HepG2 (cell line): ENCODE measurements around the gene DCTN3. TPM values are rescaled to one million over a fixed set of nuclear protein-coding genes. Genes with fewer than 3 reads are reported as not detected.

Experiments used
- ELF3 ChIP-seq: IDR thresholded peaks from 2 replicates; pipeline ENCODE4 v1.6.1; 2016; ENCODE audit warnings: missing genetic modification reagents, missing compliant biosample characterization
- ERF ChIP-seq: IDR thresholded peaks from 2 replicates; pipeline ENCODE4 v1.6.1; 2018; ENCODE audit warnings: missing biosample characterization, missing genetic modification reagents
- ETV5 ChIP-seq: IDR thresholded peaks from 2 replicates; pipeline ENCODE4 v1.6.1; 2018; ENCODE audit warnings: missing biosample characterization, missing genetic modification reagents, inconsistent platforms, borderline replicate concordance
- FOXJ3 ChIP-seq: sonication (generic); formaldehyde crosslinking; IDR thresholded peaks from 2 replicates; pipeline ENCODE4 v1.4.0; 2020; ENCODE audit warnings: missing genetic modification reagents, mild to moderate bottlenecking, borderline replicate concordance
- GATAD1 ChIP-seq: IDR thresholded peaks from 2 replicates; pipeline ENCODE4 v1.6.1; 2016; ENCODE audit warnings: missing genetic modification reagents, missing compliant biosample characterization
- HDAC1 ChIP-seq: sonication (generic); formaldehyde crosslinking; IDR thresholded peaks from 2 replicates; pipeline ENCODE4 v1.5.1; 2020; ENCODE audit warnings: mild to moderate bottlenecking, missing genetic modification reagents
- IRF2 ChIP-seq: IDR thresholded peaks from 2 replicates; pipeline ENCODE4 v1.6.1; 2018; ENCODE audit warnings: missing genetic modification reagents, missing compliant biosample characterization
- ISX ChIP-seq: sonication (generic); formaldehyde crosslinking; conservative IDR thresholded peaks from 2 replicates; pipeline ENCODE4 v1.5.0; 2020; ENCODE audit warnings: missing genetic modification reagents
- KAT8 ChIP-seq: IDR thresholded peaks from 2 replicates; pipeline ENCODE4 v1.6.1; 2016; ENCODE audit warnings: missing genetic modification reagents, missing compliant biosample characterization
- KDM3A ChIP-seq: IDR thresholded peaks from 2 replicates; pipeline ENCODE4 v1.6.1; 2018; ENCODE audit warnings: low read depth, missing compliant biosample characterization
- MAF1 ChIP-seq: sonication (generic); formaldehyde crosslinking; IDR thresholded peaks from 2 replicates; pipeline ENCODE4 v1.5.0; 2020; ENCODE audit warnings: missing genetic modification reagents, borderline replicate concordance
- MEF2D ChIP-seq: sonication (generic); formaldehyde crosslinking; IDR thresholded peaks from 2 replicates; pipeline ENCODE4 v1.5.1; 2020; ENCODE audit warnings: mild to moderate bottlenecking, missing genetic modification reagents
- MXI1 ChIP-seq: IDR thresholded peaks from 3 replicates; pipeline ENCODE4 v1.6.1; 2012; ENCODE audit warnings: low read depth, low read length, inconsistent platforms, borderline replicate concordance
- NCOA1 ChIP-seq: sonication (generic); formaldehyde crosslinking; IDR thresholded peaks from 2 replicates; pipeline ENCODE4 v1.9.0; 2021; ENCODE audit warnings: missing genetic modification reagents
- NCOA2 ChIP-seq: sonication (generic); formaldehyde crosslinking; IDR thresholded peaks from 2 replicates; pipeline ENCODE4 v1.8.0; 2022; ENCODE audit warnings: inconsistent platforms
- PCBP1 ChIP-seq: fragments of 200-400 bp; formaldehyde crosslinking; IDR thresholded peaks from 2 replicates; pipeline ENCODE4 v1.6.1; 2017; ENCODE audit warnings: mild to moderate bottlenecking, low read depth, low read length, borderline replicate concordance
- RXRB ChIP-seq: IDR thresholded peaks from 2 replicates; pipeline ENCODE4 v1.6.1; 2016; ENCODE audit warnings: borderline replicate concordance, missing genetic modification reagents, missing compliant biosample characterization
- SIX4 ChIP-seq: sonication (generic); formaldehyde crosslinking; IDR thresholded peaks from 2 replicates; pipeline ENCODE4 v1.4.0; 2020; ENCODE audit warnings: missing genetic modification reagents
- STAT5B ChIP-seq: sonication (generic); formaldehyde crosslinking; IDR thresholded peaks from 2 replicates; pipeline ENCODE4 v1.4.0; 2020; ENCODE audit warnings: missing genetic modification reagents
- SYNCRIP ChIP-seq: fragments of 200-400 bp; formaldehyde crosslinking; IDR thresholded peaks from 2 replicates; pipeline ENCODE4 v1.6.1; 2018; ENCODE audit warnings: mild to moderate bottlenecking, low read depth, low read length; ENCODE audit not compliant: insufficient read depth
- TCF12 ChIP-seq, 2 experiments: fragments of 450-650 bp in 1 of 2; sonication (generic) in 1 of 2; formaldehyde crosslinking in 1 of 2; IDR thresholded peaks; 2 replicates each; pipeline versions ENCODE4 v1.6.1 to v1.8.0; 2017 to 2022; ENCODE audit warnings: antibody characterized with exemption in 1 of 2, mild to moderate bottlenecking in 1 of 2, missing genetic modification reagents in 1 of 2, moderate library complexity in 1 of 2
- TOE1 ChIP-seq: sonication (generic); formaldehyde crosslinking; IDR thresholded peaks from 2 replicates; pipeline ENCODE4 v1.4.0; 2020; ENCODE audit warnings: mild to moderate bottlenecking, missing genetic modification reagents
- ZC3H13 ChIP-seq: sonication (generic); formaldehyde crosslinking; IDR thresholded peaks from 2 replicates; pipeline ENCODE4 v1.8.1; 2023; ENCODE audit warnings: mild to moderate bottlenecking, missing genetic modification reagents, moderate library complexity
- ZFP82 ChIP-seq: sonication (generic); formaldehyde crosslinking; IDR thresholded peaks from 2 replicates; pipeline ENCODE4 v1.5.1; 2020; ENCODE audit warnings: mild to moderate bottlenecking, missing genetic modification reagents, borderline replicate concordance
- ZMYM4 ChIP-seq: sonication (generic); formaldehyde crosslinking; IDR thresholded peaks from 2 replicates; pipeline ENCODE4 v1.8.1; 2023; ENCODE audit warnings: mild to moderate bottlenecking, missing genetic modification reagents
- ZNF276 ChIP-seq: sonication (generic); formaldehyde crosslinking; IDR thresholded peaks from 2 replicates; pipeline ENCODE4 v1.4.0; 2020; ENCODE audit warnings: mild to moderate bottlenecking, low read depth, missing genetic modification reagents
- ZNF616 ChIP-seq: sonication (generic); formaldehyde crosslinking; IDR thresholded peaks from 2 replicates; pipeline ENCODE4 v1.5.0; 2020; ENCODE audit warnings: low read depth, mild to moderate bottlenecking, missing genetic modification reagents
- ZNF672 ChIP-seq: sonication (generic); formaldehyde crosslinking; IDR thresholded peaks from 2 replicates; pipeline ENCODE4 v1.8.1; 2022; ENCODE audit warnings: missing genetic modification reagents
- ZNF674 ChIP-seq: sonication (generic); formaldehyde crosslinking; IDR thresholded peaks from 2 replicates; pipeline ENCODE4 v1.5.0; 2020; ENCODE audit warnings: low read depth, mild to moderate bottlenecking, missing genetic modification reagents
- ZSCAN20 ChIP-seq: sonication (generic); formaldehyde crosslinking; IDR thresholded peaks from 2 replicates; pipeline ENCODE4 v1.4.0; 2020; ENCODE audit warnings: missing genetic modification reagents, mild to moderate bottlenecking, borderline replicate concordance
- polyA plus RNA-seq, 8 experiments: library from polyadenylated mRNA; depleted of rRNA in 3 of 8; stranded (reverse) in 7 of 8; unstranded in 1 of 8; fragments of >200 nt; fragmentation: Illumina TruSeq in 4 of 8; extraction: Trizol in 4 of 8; gene quantifications; 2 replicates each; pipeline versions ENCODE4 v1.2.1 to v1.2.3, GENCODE V29; 2011 to 2016; ENCODE audit warnings: low read depth in 4 of 8, missing spikeins in 1 of 8, mixed read lengths in 1 of 8; ENCODE audit not compliant: insufficient read depth in 1 of 8
- total RNA-seq, 5 experiments: library from RNA; depleted of rRNA; stranded (reverse); fragments of >200 nt; fragmentation: Illumina TruSeq; extraction: Trizol; gene quantifications; 2 replicates each; pipeline ENCODE4 v1.2.3, GENCODE V29; 2016; ENCODE audit warnings: low read depth in 1 of 5

DCTN3 gene
- total and polyA plus RNA-seq, 2 of the 13 experiments (the other 11 are each of a cell fraction or from before 2014, with no cell fraction given) = 27.4 to 34.5 TPM

GRCh38 chr9:34646211-34647083, 26.2 kb upstream of the DCTN3 start, which contains the start of gene GALT (continued):
- no peak; the same call in 1 of the 2 replicates for TF ChIP-seq MAF1 (CRISPR knock-in tag)
- 0 out of 2 replicates have a peak, but pooled peaks have one; percentile 37 for TF ChIP-seq ETV5 (CRISPR knock-in tag)
- no peak for TF ChIP-seq ZSCAN20 (CRISPR knock-in tag)
- TF ChIP-seq ZNF276 (CRISPR knock-in tag) = no peak
- TF ChIP-seq IRF2 (CRISPR knock-in tag) = peak; percentile 57
- no peak for TF ChIP-seq SYNCRIP
- TF ChIP-seq RXRB (CRISPR knock-in tag) = peak; percentile 77
- TF ChIP-seq SIX4 (CRISPR knock-in tag) = 0 out of 2 replicates have a peak, but pooled peaks have one; percentile 34
- TF ChIP-seq ISX (CRISPR knock-in tag) = no peak
- peak; percentile 34 for TF ChIP-seq ZMYM4
- peak; percentile 87 for TF ChIP-seq KDM3A (CRISPR knock-in tag)
- peak; percentile 62; the same call in 1 of the 2 replicates for TF ChIP-seq NCOA1
- no peak for TF ChIP-seq PCBP1
- peak; percentile 16; the same call in 1 of the 2 replicates for TF ChIP-seq NCOA2
- TF ChIP-seq ELF3 (CRISPR knock-in tag) = 0 out of 2 replicates have a peak, but pooled peaks have one; percentile 11
- no peak for TF ChIP-seq ZNF674 (CRISPR knock-in tag)
- peak; percentile 63 for TF ChIP-seq MEF2D (CRISPR knock-in tag)
- TF ChIP-seq TCF12 (IDR thresholded peaks at IDR 0.05) = no peak
- 0 out of 2 replicates have a peak, but pooled peaks have one; percentile 57 for TF ChIP-seq TCF12 (CRISPR knock-in tag; IDR thresholded peaks at IDR 0.05)
- peak; percentile 80 for TF ChIP-seq ERF (CRISPR knock-in tag)
- peak; percentile 75 for TF ChIP-seq GATAD1 (CRISPR knock-in tag)
- peak; percentile 72; the same call in 1 of the 3 replicates for TF ChIP-seq MXI1
- no peak; the same call in 1 of the 2 replicates for TF ChIP-seq ZFP82 (CRISPR knock-in tag)
- TF ChIP-seq HDAC1 (CRISPR knock-in tag) = peak; percentile 78
- no peak for TF ChIP-seq FOXJ3
- TF ChIP-seq KAT8 (CRISPR knock-in tag) = peak; percentile 78
- peak; percentile 39; the same call in 1 of the 2 replicates for TF ChIP-seq ZC3H13 (CRISPR knock-in tag)
- no peak for TF ChIP-seq ZNF672 (CRISPR knock-in tag)
- TF ChIP-seq TOE1 (CRISPR knock-in tag) = 0 out of 2 replicates have a peak, but pooled peaks have one; percentile 76
- no peak for TF ChIP-seq ZNF616 (CRISPR knock-in tag)
- TF ChIP-seq STAT5B = 0 out of 2 replicates have a peak, but pooled peaks have one; percentile 3
